HG03066 (cell line): ENCODE results near the gene IRGQ.
"Not testable (repeated sequence)": the region's sequence is repeated elsewhere in the genome, so short reads cannot be mapped to it uniquely, and the experiment has no call there.

Experiments
- ATAC-seq: cut with Tn5 transposase; IDR thresholded peaks from one replicate; pipeline ENCODE4 v1.9.1; 2021; ENCODE audit warnings: low read depth; ENCODE audit not compliant: unreplicated experiment

Gene IRGQ

GRCh38 chr19:43547926-43548325 is 48.0 kb downstream of the IRGQ start:
- not testable (repeated sequence) for ATAC-seq

GRCh38 chr19:43546581-43546980 is 49.4 kb downstream of the IRGQ start:
- no peak for ATAC-seq

- ATAC-seq: no peak
Observed at GRCh38 chr19:43545981-43546380, 50.0 kb downstream of the IRGQ start.

- ATAC-seq: no peak
Observed at GRCh38 chr19:43545276-43545675, 50.7 kb downstream of the IRGQ start.

GRCh38 chr19:43544077-43544476 is 51.9 kb downstream of the IRGQ start:
- no peak for ATAC-seq

GRCh38 chr19:43541920-43542650 is 53.8 kb downstream of the IRGQ start:
- no peak for ATAC-seq

- no peak for ATAC-seq
Observed at GRCh38 chr19:43540381-43540780, 55.6 kb downstream of the IRGQ start.

- no peak for ATAC-seq
Observed at GRCh38 chr19:43538922-43539321, 57.0 kb downstream of the IRGQ start.

- ATAC-seq: no peak
Observed at GRCh38 chr19:43534816-43535761, 60.8 kb downstream of the IRGQ start.
